CD4-positive, alpha-beta T cell treated with Interleukin-15 for 1 hour (primary cell): Measurements from ENCODE around the gene PLEKHA4.
"Not testable (repeated sequence)": the region's sequence is repeated elsewhere in the genome, so short reads cannot be mapped to it uniquely, and the experiment has no call there.

ENCODE experiments used
- DNase-seq: peaks from one replicate; pipeline ENCODE4 v3.0.0-alpha.2; 2020

The PLEKHA4 gene, protein sequence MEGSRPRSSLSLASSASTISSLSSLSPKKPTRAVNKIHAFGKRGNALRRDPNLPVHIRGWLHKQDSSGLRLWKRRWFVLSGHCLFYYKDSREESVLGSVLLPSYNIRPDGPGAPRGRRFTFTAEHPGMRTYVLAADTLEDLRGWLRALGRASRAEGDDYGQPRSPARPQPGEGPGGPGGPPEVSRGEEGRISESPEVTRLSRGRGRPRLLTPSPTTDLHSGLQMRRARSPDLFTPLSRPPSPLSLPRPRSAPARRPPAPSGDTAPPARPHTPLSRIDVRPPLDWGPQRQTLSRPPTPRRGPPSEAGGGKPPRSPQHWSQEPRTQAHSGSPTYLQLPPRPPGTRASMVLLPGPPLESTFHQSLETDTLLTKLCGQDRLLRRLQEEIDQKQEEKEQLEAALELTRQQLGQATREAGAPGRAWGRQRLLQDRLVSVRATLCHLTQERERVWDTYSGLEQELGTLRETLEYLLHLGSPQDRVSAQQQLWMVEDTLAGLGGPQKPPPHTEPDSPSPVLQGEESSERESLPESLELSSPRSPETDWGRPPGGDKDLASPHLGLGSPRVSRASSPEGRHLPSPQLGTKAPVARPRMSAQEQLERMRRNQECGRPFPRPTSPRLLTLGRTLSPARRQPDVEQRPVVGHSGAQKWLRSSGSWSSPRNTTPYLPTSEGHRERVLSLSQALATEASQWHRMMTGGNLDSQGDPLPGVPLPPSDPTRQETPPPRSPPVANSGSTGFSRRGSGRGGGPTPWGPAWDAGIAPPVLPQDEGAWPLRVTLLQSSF

GRCh38 chr19:48868114-48868886 is at the start of gene PLEKHA4:
TSS of gene PLEKHA4 (minus strand) at chr19:48868617. CDS start at chr19:48867620, 997 bp downstream.
- DNase-seq, result no peak

GRCh38 chr19:48918071-48918470 is 49.7 kb upstream of the PLEKHA4 start:
- no peak for DNase-seq

DNA sequence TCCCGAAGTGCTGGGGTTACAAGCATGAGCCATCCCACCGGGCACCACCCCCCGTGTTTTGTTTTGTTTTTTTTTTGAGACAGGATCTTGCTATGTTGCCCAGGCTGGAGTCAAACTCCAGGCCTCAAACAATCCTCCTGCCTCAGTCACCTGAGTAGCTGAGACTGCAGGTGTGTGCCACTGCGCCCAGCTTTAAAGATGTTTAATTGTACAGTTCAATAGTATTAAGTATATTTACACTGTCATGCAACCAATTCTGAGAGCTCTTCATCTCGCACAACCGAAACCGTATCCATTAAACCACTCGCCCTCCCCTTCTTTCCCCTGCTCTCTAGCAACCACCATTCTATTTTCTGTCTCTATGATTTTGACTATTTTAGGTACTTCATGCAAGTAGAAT is 47.3 kb upstream of the PLEKHA4 start:
- no peak for DNase-seq

GRCh38 chr19:48914181-48914580 is 45.8 kb upstream of the PLEKHA4 start:
- DNase-seq, result no peak

- no peak for DNase-seq
Measured at GRCh38 chr19:48913114-48913889, 44.9 kb upstream of the PLEKHA4 start.

DNA sequence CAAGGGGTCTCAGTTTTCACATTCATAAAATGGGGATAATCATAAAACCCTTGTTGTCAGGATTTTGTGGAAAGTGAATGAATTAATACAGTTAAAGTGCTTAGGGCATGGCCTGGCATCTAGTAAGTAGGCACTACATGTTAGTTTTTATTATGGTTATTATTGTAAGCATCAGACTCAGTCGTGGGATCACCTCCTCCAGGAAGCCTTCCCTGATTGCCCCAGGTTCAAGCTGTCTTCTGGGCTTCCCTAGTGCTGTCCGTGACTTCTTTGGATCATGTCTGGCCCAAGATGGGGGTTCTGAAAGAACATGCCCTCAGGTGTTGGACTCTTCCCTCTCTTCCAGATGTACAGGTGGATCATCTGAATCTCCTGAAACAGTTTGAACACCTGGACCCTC is 42.4 kb upstream of the PLEKHA4 start:
- no peak for DNase-seq

DNA sequence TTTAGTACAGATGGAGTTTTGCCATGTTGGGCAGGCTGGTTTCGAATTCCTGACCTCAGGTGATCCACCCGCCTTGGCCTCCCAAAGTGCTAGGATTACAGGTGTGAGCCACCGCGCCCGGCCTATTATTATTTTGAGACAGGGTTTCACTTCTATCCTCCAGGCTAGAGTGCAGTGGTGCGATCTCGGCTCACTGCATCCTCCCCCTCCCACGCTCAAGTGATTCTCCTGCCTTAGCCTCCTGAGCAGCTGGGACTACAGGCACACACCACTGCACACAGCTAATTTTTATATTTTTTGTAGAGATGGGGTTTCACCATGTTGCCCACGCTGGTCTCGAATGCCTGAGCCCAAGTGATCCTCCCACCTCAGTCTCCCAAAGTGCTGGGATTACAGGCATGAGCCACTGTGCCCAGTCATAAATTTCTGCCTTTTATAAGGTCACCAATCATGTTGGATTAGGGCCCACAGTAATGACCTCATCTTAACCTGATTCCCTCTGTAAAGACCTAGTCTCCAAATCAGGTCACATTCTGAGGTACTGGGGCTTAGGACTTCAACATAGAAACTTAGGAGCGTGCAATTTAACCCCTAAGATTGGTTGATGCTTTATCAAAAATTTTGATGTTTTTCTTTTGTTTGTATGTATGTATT is 41.1 kb upstream of the PLEKHA4 start:
- not testable (repeated sequence) for DNase-seq

DNA sequence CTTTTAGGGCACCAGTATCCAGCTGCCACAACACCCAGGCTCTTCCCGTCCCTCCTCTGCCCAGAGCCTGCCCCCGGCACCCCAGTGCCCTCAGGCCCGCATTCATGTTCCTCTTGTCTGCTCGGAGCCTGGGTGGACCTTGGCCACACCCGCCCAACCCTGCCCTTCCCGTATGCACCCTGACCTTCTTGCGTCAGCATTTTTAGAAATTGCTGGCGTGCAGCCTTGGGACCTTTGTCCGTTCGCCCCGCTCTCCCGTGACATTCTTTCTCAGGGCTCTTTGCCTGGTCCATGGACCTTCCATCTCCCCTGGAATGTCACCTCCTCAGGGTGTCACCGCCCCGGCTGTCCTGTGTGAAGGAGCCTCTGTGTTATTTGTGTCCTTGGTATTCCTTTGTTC is 39.3 kb upstream of the PLEKHA4 start:
- DNase-seq, result peak; percentile 35

GRCh38 chr19:48906324-48906723 is 37.9 kb upstream of the PLEKHA4 start:
- DNase-seq, result no peak

DNA sequence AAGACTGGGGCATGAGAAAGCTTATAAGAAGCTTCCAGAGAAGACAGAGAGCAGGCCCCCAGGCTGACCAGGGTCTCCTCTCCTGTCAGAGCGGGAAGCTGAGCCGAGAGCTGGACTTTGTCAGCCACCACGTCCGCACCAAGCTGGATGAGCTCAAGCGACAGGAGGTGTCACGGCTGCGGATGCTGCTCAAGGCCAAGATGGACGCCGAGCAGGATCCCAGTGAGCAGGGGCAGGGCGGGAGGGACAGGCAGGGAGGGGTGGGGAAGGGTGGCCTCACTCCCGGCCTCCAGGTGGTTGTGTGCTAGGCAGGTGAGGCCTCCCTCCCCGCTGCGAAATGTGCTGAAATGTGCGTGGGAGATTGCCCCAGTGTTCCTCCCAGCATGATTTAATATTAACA is 37.2 kb upstream of the PLEKHA4 start:
- no peak for DNase-seq

GRCh38 chr19:48903788-48904187 is 35.4 kb upstream of the PLEKHA4 start:
- not testable (repeated sequence) for DNase-seq

GRCh38 chr19:48902291-48902690 is 33.9 kb upstream of the PLEKHA4 start:
- DNase-seq, result not testable (repeated sequence)

- DNase-seq, result no peak
Measured at GRCh38 chr19:48900477-48901406, 32.3 kb upstream of the PLEKHA4 start.

DNA sequence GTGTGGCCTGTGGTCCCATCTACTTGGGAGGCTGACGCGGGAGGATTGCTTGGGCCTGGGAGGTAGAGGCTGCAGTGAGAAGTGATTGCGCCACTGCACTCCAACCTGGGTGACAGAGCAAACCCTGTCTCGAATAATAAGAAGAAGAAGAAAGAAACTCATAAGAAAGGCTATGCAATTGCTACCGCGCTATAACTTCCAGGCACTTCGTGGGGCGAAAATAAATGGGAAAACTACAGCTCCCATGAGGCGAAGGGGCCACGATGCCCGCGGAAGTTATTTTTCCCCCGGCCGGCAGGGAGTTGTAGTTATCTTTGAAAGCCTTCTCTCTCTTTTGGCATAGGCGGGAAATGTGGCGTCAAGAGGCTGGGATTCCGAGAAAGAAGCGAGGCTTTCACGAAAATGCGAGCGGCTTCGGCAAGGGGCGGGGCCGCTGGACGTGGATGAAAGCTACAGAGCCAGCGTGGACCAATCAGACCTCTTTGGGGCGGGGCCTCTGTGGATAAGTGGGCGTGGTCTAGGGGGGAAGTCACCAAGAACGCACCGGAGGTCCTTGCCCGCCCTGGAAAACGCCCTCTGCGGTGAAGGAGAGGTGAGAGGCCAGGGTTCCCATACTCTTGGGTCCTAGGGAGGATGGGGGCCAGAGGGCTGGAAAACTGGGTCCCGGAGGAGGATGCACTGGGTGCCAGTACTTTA is 31.5 kb upstream of the PLEKHA4 start, which contains the start of gene NUCB1:
Gene NUCB1 (plus strand): TSS at position 532 of the 696 bp plus-strand sequence. CDS start 485 bp downstream, outside the sequence.
- peak; percentile 98 for DNase-seq

DNA sequence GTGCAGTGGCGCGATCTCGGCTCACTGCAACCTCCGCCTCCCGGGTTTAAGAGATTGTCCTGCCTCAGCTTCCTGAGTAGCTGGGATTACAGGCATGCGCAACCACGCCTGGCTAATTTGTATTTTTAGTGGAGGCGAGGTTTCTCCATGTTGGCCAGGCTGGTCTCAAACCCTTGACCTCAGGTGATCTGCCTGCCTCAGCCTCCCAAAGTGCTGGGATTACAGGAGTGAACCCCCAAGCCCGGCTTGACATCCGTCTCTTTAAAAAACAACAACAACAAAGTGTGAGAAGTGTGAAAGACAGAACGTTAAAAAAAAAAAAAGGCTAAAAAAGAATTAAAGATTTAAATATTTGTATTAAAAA is 31.0 kb upstream of the PLEKHA4 start:
- not testable (repeated sequence) for DNase-seq

- DNase-seq, result no peak
Measured at GRCh38 chr19:48897181-48897580, 28.8 kb upstream of the PLEKHA4 start.

DNA sequence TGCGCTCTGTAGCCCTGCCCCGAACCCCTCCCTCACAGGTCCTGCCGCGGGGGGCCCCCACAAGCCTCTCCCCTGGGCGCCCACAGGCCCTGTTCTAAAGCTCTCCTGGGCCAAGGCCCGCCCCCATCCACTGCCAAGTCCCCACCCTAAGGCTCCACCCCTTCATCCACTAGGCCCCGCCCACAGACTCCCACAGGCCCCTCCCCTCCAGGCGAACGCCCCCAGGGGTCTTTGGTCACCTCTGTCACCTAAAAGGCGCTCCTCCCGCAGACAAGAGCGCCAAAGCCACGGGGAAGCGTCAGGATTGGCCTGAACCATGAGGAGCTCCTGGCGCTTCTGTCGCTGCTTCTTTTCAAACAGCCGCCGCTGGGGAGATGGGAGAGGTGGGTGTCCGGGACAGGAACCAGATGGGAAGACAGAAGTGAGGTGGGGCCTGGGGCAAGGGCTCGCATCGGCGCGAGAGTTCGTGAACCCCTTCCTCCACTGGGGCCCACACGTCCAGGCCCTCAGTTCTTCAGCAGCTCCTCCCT is 27.8 kb upstream of the PLEKHA4 start:
- peak; percentile 65 for DNase-seq

GRCh38 chr19:48895226-48895625 is 26.8 kb upstream of the PLEKHA4 start:
- no peak for DNase-seq

DNA sequence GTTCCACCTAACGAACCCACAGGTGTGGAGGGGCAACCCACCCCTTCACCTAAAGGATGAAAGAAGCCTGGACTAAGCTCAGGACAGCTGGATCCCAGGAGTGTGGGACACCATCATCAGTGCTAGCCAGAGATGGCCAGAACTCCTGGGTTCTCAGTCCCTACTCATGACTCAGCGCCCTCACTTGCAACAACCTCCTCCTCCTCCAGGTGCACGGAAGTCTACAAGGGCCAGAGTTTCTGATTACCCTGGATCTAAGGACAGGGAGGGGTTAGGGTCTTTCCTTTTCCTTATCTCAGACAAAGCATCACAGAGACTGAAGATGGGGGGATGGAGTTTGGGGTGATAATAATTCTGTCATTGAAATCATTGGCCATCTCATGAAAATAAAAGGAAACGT is 22.1 kb upstream of the PLEKHA4 start:
- no peak for DNase-seq

GRCh38 chr19:48889496-48889895 is 21.1 kb upstream of the PLEKHA4 start:
- not testable (repeated sequence) for DNase-seq
